Islet precursor cell (in vitro differentiated cells): ENCODE data around the gene CD300A.
A peak's percentile ranks its signal among the peaks of the same experiment; 100 is the strongest.

ENCODE experiments used
- DNase-seq: peaks from one replicate; pipeline ENCODE4 v3.0.0-alpha.2; 2018

Gene CD300A

DNA sequence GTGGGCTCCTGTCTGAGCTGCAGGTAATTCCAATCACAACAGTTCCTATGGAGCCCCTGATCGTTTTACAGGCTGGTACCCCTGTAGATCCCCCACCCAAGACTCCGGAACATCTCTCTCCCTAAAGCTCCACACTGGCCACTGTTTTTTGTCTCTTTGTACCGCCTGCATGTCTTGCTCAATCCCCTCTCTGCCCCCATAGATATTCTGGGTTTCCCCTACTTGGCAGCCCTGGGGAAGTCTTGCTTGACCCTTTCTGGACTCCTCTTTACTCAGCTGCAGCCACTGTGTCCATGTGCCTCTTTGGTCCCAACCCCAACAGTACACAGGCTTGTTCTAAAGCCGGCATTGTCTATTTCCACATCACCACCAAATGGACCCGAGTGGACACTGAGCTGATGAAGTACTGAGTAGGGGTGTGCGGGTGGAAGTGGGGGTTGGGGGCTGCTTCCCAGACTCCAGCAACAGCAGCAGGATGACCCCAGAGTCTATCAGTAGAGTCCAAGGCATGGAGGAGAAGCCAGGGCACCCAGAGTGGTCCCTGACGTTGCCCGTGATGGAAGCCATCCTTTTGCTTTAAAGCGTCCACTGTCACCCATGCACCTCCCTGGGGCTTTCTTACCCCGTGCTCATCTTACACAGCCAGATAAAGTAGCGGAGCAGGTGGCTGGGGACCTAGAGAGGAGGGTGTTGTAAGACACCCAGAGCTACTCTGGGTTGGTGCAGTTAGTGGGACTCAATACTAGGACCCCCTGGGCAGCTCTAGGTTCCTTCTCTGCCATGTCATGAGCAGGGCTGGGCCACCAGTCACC is 58.4 kb downstream of the CD300A start:
- peak; percentile 45 for DNase-seq

DNA sequence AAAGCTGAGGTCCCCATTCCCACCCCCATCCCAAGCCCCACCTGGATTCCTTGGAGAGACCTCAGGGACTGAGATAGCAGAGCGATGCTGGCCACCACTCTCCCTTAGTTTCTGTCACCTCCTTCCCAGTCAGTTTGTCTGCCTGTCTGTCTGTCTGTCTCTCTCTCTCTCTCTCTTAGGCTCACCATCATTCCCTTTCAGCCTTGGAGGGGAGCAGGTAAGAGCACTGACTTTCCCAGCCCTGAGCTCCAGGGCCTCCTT is 59.0 kb downstream of the CD300A start:
- peak; percentile 44 for DNase-seq

DNA sequence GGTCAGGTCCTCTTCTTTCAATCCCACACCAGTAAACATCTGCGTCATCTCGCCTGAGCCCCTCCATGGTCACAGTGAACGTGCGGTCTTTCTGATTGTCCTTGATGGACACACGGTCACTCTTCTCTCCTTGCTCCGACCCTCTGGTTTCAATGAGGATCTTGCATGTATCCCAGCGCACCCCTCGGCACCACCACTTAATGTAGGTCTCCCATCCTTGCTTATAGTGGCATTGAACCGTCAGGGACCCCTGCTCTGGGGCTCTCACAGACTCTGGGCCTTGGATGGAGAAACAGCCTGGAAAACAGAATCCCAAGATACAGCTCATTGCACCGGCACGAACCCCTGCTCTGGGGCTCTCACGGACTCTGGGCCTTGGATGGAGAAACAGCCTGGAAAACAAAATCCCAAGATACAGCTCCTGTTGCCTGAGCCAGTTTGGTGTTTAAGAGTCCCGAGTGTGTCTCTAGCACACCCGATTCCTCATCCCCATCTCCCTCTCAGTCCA is 59.4 kb downstream of the CD300A start:
- DNase-seq = peak; percentile 29

DNA sequence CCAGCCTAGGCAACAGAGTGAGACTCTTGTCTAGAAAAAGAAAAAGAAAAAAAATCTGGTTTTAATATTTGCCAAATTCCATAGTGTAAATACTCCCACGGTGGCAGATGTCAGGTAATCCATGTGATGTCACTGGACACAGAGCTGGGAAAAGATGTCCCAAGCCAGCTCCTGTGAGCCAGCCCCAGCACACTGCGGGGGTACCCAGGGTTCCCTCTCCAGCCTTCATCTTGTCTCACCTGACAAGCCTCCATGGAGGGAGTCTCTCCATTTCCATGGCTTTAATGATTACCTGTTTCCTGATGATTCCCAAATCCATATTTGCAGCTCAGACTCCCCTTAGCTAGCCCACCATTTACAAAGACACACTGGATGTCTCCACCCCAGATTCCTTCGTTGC is 60.2 kb downstream of the CD300A start:
- DNase-seq = peak; percentile 19

DNA sequence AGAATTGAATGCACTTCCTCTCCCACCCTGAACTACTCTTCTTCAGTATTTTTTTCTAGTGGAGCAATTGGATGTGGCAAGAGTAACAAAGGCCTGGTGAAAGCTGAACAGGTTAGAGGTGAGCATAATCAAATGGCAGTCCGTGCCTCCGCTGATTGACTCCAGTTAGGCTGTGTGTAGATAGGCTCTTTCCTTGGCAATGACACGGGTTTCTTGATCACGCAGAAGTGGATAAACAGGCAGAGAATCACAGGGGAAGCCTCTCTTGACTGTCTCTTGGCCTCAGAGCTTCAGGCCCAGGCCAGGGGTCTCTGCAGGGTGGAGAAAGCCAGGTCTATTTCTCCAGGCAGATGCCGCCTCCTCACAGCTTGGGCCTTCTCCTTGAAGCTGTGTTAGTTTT is 60.6 kb downstream of the CD300A start:
- peak; percentile 45 for DNase-seq

DNA sequence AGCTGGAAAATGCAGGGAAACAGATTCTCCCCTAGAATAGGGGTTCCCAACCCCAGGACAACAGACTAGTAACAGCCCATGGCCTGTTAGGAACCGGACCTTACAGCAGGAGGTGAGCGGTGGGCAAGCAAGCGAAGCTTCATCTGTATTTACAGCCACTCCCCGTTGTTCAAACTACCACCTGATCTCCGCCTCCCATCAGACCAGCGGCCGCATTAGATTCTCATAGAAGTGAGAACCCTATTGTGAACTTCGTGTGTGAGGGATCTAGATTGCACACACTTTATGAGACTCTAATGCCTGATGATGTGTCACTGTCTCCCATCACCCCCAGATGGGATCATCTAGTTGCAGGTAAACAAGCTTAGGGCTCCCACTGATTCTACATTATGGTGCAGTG is 61.3 kb downstream of the CD300A start:
- peak; percentile 35 for DNase-seq

DNA sequence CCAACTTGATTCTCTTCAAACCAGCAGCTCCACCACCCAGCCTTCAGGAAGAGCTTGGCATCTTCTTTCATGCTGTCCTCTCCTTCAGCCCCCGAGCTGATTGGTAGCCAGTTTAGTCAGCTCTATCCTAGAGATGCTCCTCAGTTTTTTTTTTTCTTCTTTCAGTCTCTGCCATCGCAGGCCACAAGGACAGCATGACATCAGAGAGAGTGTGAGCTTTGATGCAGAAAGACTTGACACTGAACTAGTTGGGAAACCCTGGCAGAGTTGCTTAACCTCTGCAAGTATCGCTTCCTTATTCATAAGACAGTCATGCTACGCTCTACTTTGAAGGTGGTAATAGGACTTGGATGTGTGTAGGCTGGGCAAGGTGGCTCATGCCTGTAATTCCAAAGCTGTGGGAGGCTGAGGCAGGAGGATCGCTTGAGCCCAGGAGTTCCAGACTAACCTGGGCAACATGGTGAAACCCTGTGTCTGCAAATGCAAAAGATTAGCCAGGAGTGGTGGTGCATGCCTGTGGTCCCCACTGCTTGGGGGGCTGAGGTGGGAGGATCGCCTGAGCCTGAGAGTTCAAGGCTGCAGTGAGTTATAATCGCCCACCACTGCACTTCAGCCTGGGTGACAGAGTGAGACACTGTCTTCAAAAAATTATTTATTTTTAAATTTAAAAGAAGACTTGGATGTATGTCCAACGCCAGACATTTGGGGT is 62.2 kb downstream of the CD300A start:
- peak; percentile 23 for DNase-seq

DNA sequence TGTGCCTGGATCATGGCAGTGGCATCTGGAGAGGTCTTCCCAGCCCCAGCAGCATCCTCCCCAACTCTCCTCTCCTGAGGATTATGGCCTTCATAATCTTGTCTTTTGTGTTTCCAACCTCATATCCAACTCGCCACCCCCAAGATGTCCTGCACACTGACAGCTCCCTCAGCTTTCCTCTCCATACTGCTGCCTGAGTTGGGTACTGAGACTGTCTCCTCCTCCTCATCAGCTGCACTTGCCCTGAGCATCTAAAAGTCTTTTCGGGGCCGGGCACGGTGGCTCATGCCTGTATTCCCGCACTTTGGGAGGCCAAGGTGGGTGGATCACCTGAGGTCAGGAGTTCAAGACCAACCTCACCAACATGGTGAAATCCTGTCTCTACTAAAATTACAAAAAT is 62.8 kb downstream of the CD300A start:
- DNase-seq = peak; percentile 43

DNA sequence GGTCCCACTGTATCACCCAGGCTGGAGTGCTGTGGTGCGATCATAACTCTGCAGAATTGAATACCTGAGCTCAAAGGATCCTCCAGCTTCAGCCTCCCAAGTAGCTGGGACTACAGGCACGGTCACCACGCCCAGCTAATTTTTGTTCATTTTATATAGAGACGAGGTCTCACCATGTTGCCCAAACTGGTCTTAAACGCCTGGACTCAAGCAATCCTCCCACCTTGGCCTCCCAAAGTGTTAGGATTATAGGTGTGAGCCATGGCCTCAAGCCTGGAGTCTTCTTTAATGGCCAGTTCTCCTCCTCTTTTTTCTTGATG is 64.4 kb downstream of the CD300A start:
- DNase-seq = peak; percentile 22

DNA sequence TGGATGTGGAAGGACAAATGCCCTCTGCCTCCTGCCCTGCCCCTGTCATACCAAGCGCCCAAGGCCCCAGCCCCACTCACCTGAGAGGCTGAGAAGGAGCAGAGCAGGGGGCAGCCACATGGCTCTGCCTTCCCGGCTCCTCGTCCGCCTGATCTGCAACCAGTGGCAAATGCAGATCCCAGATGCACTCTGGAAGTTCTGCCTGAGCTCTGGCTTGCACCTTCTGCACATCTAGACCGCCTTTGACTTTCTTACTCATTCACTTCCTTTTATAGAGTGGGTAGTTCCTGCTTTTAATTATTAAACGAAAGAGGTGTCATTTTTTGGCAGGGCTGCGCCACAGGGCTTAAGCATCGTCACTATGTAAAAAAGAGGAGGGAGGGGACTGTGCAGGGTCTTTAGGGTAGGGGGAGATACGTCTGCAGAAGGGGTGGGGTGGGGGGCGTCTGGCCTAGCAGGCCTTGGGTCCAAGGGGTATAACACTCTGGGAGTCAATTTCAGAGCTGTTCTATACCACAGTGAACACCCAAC is 64.9 kb downstream of the CD300A start, which contains the start of gene CD300LB:
CD300LB (minus strand) TSS at position 245 of the 531 bp plus-strand sequence; CDS start at position 120, 125 bp downstream.
- peak; percentile 41 for DNase-seq

DNA sequence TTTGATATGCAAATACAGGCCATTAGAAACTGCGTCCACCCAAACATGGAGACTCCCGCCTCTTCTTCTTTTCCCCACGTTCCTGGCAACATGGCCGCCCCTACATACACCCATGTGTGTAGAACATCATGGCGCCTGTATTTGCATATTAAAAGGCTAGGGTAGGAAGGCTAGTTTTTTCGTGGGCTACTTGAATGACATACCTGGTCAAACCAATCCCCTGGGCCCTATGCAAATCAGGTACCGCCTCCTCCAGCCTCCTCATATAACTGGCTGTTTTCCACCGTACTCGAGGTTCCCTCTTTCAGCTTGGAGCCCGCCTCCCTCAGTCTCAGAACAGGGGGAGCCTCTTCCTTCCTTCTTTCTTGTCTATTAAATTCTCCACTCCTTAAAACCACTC is 65.7 kb downstream of the CD300A start:
- DNase-seq = peak; percentile 26
